CD4-positive, alpha-beta T cell treated with Interleukin-6 at 100 ng/mL for 8 hours (primary cell): Measurements from ENCODE around the gene USP27X.
A peak's percentile ranks its signal among the peaks of the same experiment; 100 is the strongest.

Experiments used
- DNase-seq: peaks from one replicate; pipeline ENCODE4 v3.0.0-alpha.2; 2020; ENCODE audit warnings: mixed read lengths, low spot score

USP27X gene

GRCh38 chrX:49878834-49879655 is at the start of gene USP27X:
Gene USP27X, plus strand, starts transcription at chrX:49879484. Its CDS starts 824 bp downstream, at chrX:49880308.
- peak; percentile 76 for DNase-seq

GRCh38 chrX:49838374-49838773 is 40.9 kb upstream of the USP27X start:
- DNase-seq = no peak

DNA sequence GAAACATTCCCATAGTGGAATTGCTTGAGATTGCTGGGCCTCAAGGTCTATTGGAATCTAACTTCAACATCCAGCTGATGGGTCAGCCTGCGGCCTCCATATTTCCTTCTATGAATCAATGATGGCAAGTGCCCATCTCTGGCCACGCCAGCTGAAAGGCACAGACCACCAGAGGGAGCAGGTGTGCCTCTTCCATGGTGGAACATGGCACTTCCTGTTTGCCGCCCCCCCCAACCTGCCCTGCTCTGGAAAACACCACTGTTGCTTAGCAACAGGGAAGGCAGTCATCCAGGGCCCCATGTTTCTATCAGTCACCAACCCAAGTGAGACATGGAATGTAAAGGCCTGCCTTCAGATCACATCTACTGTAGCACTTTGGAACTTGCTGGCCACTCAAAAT is 38.6 kb upstream of the USP27X start:
- peak; percentile 6 for DNase-seq

DNA sequence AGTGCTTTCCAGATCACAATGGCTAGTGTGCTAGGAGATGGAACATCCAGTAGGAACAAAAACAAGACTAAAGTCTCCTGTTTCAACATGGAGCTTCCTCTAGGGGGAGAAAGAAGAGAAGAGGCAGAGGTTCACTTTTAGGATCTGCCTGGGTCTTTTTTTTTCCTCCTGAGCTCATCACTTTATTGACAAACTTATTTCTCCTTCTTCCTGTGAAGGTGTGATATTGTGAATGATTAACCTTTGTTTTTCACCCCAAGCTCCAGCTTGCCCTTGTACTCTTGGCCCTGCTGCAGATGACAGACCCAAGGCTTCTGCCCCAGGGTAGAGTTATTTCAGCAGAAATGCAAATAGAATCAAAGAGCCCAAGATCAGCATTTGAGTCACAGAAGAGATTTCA is 36.7 kb upstream of the USP27X start:
- no peak for DNase-seq

DNA sequence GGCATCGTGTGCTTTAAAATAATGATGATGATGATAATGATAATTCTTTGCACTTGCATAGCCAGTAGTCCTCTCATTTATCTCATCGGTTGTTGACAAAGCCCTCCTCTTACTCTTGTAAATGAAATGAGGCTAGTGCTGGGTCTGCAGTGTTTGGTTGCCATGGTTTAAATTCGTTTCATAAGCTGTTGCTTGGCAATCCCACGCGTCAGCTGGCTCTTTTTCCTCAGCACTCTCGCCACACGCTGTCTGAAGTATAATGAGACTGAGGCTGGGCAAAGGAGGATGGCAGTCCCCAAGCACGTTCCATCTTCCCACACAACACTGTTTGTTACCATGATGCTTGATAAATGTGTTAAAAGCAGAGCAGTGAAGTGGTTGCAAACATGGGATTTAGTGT is 34.7 kb upstream of the USP27X start:
- no peak for DNase-seq

- DNase-seq = no peak
These were observed 33.4 kb upstream of the USP27X start for GRCh38 chrX:49845701-49846403.

GRCh38 chrX:49846522-49846921 is 32.8 kb upstream of the USP27X start:
- no peak for DNase-seq

- DNase-seq = no peak
These were observed 31.0 kb upstream of the USP27X start for GRCh38 chrX:49848275-49848674.

GRCh38 chrX:49850028-49850427 is 29.3 kb upstream of the USP27X start:
- DNase-seq = no peak

DNA sequence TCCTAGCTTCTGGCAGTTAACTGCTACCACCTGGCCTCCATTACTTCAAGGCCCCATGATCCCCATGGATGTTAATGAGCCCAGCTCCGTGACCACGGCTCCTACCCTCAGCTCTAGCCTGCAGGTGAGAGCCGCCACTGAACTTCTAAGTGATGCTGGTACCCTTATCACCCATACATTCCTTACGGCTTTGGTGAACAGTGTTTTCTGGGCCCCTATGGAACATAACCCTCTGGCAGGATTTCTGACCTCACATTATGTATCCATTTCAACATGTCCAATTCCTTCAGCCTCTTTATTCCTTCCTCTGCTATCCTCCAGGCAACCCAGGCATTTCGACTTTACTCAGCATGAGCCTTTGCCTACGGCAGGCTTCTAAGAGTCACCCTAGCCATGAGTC is 25.6 kb upstream of the USP27X start:
- no peak for DNase-seq

DNA sequence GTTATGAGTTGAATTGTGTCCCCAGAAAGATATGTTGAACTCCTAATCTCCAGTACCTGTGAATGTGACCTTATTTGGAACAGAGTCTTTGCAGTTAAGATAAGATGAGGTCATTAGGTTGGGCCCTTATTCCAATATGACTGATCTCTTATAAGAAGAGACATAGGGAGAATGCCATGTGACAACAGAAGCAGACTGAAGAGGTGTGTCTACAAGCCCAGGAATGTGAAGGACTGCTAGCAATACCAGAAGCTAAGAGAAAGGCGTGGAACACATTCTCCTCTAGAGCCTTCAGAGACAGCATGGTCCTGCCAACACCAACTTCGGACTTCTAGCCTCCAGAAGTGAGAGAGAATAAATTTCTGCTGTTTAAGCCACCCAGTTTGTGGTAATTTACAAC is 22.5 kb upstream of the USP27X start:
- no peak for DNase-seq

DNA sequence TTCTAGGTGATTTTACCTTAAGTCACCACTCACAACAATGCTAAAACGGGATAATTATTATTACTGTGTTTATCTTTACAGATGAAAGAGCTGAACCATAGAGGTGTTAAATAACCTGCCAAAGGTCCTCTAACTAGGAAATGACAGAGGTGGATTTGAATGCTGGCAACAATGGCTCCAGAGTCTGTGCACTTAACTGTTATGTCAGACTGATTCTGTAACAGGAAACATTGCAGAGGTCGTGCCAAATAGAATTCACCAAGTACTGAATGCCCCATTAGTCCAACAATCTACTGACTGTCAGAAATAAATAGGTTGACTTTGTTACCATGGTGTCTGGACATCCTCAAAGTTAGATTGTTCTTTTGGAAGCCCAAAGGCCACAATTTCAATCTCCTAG is 20.9 kb upstream of the USP27X start:
- DNase-seq = no peak

GRCh38 chrX:49859491-49859890 is 19.8 kb upstream of the USP27X start:
- no peak for DNase-seq

GRCh38 chrX:49860867-49861535 is 18.3 kb upstream of the USP27X start:
- DNase-seq = no peak

GRCh38 chrX:49862093-49862492 is 17.2 kb upstream of the USP27X start:
- no peak for DNase-seq

- DNase-seq = no peak
These were observed 10.5 kb upstream of the USP27X start for GRCh38 chrX:49868739-49869138.

DNA sequence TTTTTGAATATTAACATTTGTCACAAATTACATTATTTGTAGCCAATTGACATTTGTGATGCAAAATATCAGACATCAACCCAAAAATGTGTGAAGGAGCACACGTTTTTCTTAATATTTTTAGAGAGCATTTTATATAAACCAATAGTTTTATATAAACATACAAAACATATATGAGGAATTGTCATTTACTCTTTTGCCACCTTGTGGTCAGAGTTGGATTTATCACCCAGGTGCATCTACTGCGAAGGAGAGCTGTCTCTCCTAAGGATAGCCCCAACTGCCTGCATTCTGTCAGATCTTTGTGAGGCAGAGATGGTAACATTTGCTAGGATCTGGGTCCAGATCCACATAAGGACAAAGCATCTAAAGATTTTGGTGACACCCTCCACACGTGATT is 2.5 kb upstream of the USP27X start:
- DNase-seq = peak; percentile 24

DNA sequence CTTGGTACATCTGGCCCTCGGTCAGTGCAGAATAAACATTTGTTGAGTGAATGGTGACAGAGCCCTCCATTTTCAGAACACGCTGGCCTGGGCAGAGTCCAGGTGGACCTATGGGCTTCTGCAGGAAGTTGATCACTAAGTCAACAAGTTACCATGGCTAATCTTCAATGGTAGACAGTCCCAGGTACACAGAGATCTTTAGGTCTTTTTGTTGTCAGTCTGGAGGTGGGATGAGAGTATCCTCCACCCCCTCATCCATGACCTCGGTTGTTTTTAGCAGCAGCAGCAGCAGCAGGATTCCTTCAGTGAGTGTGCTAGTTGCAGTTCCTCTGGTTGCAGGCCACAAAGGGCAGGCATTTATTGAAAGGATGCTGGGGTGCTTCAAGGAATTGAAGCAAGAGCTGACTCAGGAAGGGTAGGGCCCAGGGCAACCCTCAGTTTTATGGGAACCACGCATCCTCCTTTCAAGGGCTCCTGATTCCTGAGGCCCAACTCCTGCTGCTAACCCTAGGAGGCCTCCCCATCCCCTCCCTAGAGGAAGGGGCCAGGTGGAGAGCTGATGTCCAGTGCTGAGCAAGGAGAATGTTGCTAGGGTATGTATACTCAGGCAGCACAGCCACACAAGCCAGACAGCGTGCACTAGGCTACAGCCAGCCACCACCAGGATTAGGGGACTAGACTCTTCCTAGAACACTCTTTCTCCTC is 1.7 kb upstream of the USP27X start:
- DNase-seq = no peak

- no peak for DNase-seq
These were observed 1.0 kb upstream of the USP27X start for GRCh38 chrX:49878128-49878833.

- DNase-seq = no peak
These were observed 483 bp downstream of the USP27X start for GRCh38 chrX:49879656-49880277.

DNA sequence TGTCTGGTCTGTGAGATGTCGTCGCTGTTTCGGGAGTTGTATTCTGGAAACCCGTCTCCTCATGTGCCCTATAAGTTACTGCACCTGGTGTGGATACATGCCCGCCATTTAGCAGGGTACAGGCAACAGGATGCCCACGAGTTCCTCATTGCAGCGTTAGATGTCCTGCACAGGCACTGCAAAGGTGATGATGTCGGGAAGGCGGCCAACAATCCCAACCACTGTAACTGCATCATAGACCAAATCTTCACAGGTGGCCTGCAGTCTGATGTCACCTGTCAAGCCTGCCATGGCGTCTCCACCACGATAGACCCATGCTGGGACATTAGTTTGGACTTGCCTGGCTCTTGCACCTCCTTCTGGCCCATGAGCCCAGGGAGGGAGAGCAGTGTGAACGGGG is 1.4 kb downstream of the USP27X start:
- DNase-seq = no peak
